Stimulated activated naive CD4-positive, alpha-beta T cell treated with Interleukin-2 at 50 U/mL for 16 hours (primary cell): ENCODE measurements around the gene S100A2.

ENCODE experiments used
- DNase-seq: peaks from one replicate; lab custom pipeline; 2025; lab: John Stamatoyannopoulos, UW

S100A2 gene

GRCh38 chr1:153545067-153546055 lies 20.3 kb downstream of the S100A2 start, which contains the start of gene S100A4:
TSS of gene S100A4 (minus strand) at chr1:153545806. CDS start at chr1:153544794, 1,012 bp downstream.
- peak; percentile 93 for DNase-seq

GRCh38 chr1:153544453-153545066 lies 21.1 kb downstream of the S100A2 start:
- DNase-seq, result no peak

GRCh38 chr1:153543736-153544135 lies 21.9 kb downstream of the S100A2 start:
- no peak for DNase-seq

GRCh38 chr1:153542956-153543711 lies 22.5 kb downstream of the S100A2 start:
- DNase-seq, result no peak

GRCh38 chr1:153541641-153542590 lies 23.7 kb downstream of the S100A2 start:
- DNase-seq, result no peak

- peak; percentile 52 for DNase-seq
Observed at GRCh38 chr1:153540394-153541361, 25.0 kb downstream of the S100A2 start, which contains the start of gene S100A5. TSS of gene S100A5 (minus strand) at chr1:153540934. CDS start at chr1:153540191, 743 bp downstream.

- no peak for DNase-seq
Observed at GRCh38 chr1:153539395-153540093, 26.1 kb downstream of the S100A2 start.

- no peak for DNase-seq
Observed at GRCh38 chr1:153538315-153538821, 27.3 kb downstream of the S100A2 start.

GRCh38 chr1:153537376-153537730 lies 28.3 kb downstream of the S100A2 start:
- no peak for DNase-seq

- no peak for DNase-seq
Observed at GRCh38 chr1:153536671-153537375, 28.8 kb downstream of the S100A2 start.

- peak; percentile 81 for DNase-seq
Observed at GRCh38 chr1:153536012-153536670, 29.5 kb downstream of the S100A2 start.

GRCh38 chr1:153535242-153536011 lies 30.2 kb downstream of the S100A2 start, which contains the start of gene S100A6:
TSS of gene S100A6 (minus strand) at chr1:153535991. CDS start at chr1:153535339, 652 bp downstream.
- peak; percentile 30 for DNase-seq

- DNase-seq, result no peak
Observed at GRCh38 chr1:153534925-153535241, 30.8 kb downstream of the S100A2 start.

- no peak for DNase-seq
Observed at GRCh38 chr1:153534226-153534924, 31.3 kb downstream of the S100A2 start.

GRCh38 chr1:153533689-153534201 lies 31.9 kb downstream of the S100A2 start:
- no peak for DNase-seq
